Measurements from ENCODE around the gene STAP1.
"Not testable (repeated sequence)": the region's sequence is repeated elsewhere in the genome, so short reads cannot be mapped to it uniquely, and the experiment has no call there.

Gene STAP1

DNA sequence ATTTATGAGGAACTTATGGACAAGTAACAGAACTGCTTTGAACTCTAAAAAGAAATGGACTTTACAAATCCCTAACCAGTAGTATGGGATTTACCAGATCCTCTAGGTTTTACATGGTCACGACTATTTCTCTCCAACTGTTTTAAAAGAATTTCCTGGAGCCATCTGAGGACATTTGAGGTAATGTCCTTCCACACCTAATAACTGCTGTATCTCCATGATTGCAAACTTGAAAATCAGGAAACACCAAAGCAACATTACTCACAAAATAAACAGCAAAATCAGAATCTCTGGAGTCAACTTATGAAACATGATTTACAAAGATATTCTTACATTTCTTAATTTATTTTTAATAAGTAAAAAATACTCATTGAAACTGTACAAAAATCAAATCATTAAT, 58.0 kb downstream of the STAP1 start:
- no peak for DNase-seq

DNA sequence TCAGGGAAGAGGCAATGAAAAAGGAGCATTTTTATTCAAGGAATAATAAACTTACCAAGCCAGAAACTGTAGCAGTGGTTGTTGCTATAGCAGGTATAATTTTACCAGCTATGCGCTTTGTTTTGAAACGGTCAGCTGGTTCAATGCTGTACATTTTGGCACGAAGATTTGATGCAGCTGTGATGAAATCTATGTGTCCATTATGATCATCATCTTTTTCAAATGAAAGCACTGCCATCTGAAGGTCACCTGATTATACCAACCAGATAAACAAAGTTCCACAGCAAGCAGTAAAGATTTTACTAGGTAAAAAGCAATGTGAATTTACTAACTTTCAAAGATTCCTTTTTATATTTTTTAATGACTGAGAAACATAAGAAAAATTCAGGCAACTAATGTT, 66.4 kb downstream of the STAP1 start:
- peak in 1 of 56 donors; percentile 5 for DNase-seq

DNA sequence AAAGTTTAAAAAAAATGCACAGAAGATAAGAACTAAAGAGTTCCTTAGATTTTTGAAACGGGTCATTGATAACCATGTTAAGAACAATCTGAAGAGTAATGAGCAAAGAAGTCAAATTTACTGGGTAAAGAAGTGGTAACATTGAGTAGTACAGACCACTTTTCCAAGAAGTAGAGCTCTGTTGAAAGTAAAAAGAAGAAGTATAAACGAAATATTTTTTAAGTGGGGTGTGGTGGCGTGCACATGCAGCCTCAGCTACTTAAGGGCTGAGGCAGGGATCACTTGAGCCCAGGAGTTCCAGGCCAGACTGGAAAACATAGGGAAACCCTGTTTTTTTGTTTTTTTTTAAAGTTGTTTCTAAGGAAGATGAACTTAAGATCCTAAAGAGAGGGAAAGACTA, 74.0 kb downstream of the STAP1 start:
- DNase-seq: no peak

DNA sequence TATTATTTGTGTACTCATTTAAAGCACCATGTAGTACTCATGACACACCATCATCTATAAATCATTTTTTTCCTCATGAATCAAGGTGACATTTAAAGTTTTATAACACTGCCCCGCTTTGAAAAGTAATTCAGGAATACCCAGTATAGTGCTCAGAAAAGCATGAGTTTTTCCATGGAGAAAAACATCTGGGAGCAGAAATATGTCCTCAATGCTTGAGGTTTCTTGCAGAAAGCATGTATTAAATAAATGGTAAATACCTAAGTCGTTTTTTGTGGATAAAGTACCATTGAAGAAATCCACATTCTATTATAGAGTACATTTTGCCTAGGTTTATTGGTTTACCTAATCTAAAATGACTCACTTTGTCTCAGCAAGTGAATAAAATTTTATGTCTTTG, 76.2 kb downstream of the STAP1 start:
- DNase-seq: no peak

DNA sequence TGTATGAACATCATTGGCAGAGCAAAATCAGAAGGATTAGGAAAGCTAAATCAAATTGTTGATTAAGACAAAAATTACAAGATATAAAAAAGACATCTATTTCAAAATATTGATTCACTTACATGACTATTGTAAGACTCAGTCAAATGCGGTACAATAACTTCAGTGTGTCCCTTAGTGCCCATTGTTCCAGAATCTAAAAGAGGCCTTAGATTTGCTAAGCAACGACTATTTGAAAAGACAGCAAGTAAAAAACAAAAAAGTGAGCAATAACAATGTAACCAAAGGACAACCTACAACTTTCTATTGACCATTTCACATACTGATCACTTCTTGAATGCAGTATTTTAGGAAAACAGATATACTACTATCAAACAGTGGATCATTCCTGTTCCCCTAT, 76.8 kb downstream of the STAP1 start:
- DNase-seq: no peak

DNA sequence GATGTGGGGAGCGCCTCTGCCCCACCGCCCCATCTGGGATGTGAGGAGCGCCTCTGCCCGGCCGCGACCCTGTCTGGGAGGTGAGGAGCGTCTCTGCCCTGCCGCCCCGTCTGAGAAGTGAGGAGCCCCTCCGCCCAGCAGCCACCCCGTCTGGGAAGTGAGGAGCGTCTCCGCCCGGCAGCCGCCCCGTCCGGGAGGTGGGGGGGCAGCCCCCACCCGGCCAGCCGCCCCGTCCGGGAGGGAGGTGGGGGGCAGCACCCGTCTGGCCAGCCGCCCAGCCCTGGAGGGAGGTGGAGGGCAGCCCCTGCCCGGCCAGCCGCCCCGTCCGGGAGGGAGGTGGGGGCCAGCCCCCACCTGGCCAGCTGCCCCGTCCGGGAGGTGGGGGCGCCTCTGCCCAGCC, 78.5 kb downstream of the STAP1 start:
- not testable (repeated sequence) for DNase-seq

DNA sequence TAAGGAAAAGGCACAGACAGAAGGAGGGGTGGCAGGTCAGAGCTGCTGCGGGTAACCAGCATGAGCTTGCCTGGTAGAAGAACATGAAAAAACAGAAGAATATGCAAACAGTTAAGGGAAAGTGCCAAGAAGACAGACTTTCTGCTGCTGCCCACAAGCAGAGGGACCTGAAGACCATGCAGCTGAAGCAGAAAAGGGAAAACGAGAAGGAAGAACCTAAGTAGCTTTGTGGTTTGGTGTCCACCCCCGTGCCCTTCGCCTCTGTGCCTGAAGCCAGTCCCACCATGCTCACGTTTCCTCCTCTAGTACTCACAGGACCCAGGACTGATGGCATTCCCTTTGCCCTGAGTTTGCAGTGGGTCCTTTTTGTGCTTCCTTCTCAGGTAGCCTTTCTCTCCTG, 79.6 kb downstream of the STAP1 start:
- DNase-seq: no peak

DNA sequence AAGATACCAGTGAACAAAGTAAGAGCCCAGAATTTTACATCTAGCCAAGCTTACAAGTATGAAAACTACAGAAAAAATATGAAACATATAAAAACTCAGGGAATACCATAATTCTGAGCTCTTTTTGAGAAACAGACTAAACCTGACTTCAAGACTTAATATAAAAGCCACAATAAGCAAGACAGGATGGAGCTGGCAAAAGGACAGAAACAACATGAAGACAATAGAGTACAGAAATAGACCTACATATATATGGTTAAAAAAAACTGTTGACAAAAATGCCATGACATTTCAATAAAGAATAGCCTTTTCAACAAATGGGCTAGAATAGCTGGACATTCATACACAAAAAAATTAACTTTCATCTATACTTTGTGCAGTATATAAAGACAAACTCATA, 93.0 kb downstream of the STAP1 start:
- no peak for DNase-seq

All from nucleus accumbens (tissue), 56 donors.